IMR-90 (cell line): Measurements from ENCODE around the gene PIAS2. TPM values are rescaled to one million over a fixed set of nuclear protein-coding genes. Genes with fewer than 3 reads are reported as not detected.

Source experiments
- ATAC-seq: fragments of 200-7000 bp; cut with Tn5 transposase; 2 replicates; pipeline ENCODE4 v1.9.1; 2020; ENCODE audit warnings: low read depth, mild to moderate bottlenecking, moderate library complexity
- BruUV-seq: library from RNA; stranded (reverse); fragments of 400-500 nt; replicated peaks from 2 replicates; lab custom pipeline; 2021; lab: Mats Ljungman, UMichigan
- CTCF ChIA-PET: fragments of 300-600 bp; formaldehyde crosslinking; extraction: SDS; loops from one replicate; lab custom pipeline; 2021; ENCODE audit warnings: antibody characterized with exemption; lab: Yijun Ruan, JAX
- POLR2A ChIA-PET: fragments of 300-600 bp; sonication (Branson Sonifier 250); formaldehyde crosslinking; loops from one replicate; lab custom pipeline; 2022; ENCODE audit warnings: antibody characterized with exemption; ENCODE audit not compliant: unreplicated experiment; lab: Charles Lee
- DNase-seq: peaks from one replicate; pipeline ENCODE4 v3.0.0; 2013
- H2AFZ ChIP-seq: replicated peaks from 2 replicates; pipeline ENCODE3; 2013; ENCODE audit warnings: low read length, mild to moderate bottlenecking; ENCODE audit not compliant: poor library complexity
- H2AK5ac ChIP-seq: 2 replicates; pipeline ENCODE4 v1.6.1; 2013; ENCODE audit warnings: low read depth, low read length, inconsistent platforms
- H2AK9ac ChIP-seq: replicated peaks from 2 replicates; pipeline ENCODE3; 2013; ENCODE audit warnings: mild to moderate bottlenecking, low read depth, low read length, moderate library complexity; ENCODE audit not compliant: poor library complexity
- H2BK120ac ChIP-seq: 2 replicates; pipeline ENCODE4 v1.6.1; 2013; ENCODE audit warnings: low read depth, low read length, inconsistent platforms
- H2BK15ac ChIP-seq: 3 replicates; pipeline ENCODE4 v1.6.1; 2013; ENCODE audit warnings: low read depth, low read length, inconsistent platforms
- H2BK20ac ChIP-seq: 2 replicates; pipeline ENCODE4 v1.6.1; 2013; ENCODE audit warnings: low read depth, mild to moderate bottlenecking, inconsistent platforms, low read length, moderate library complexity
- H2BK5ac ChIP-seq: 2 replicates; pipeline ENCODE4 v1.6.1; 2013; ENCODE audit warnings: mild to moderate bottlenecking, low read depth, low read length, inconsistent platforms; ENCODE audit not compliant: poor library complexity, severe bottlenecking
- H3K14ac ChIP-seq: replicated peaks from 2 replicates; pipeline ENCODE4 v1.6.1; 2013; ENCODE audit warnings: low read depth, low read length, inconsistent platforms
- H3K18ac ChIP-seq: 2 replicates; pipeline ENCODE4 v1.6.1; 2013; ENCODE audit warnings: low read depth, low read length, control low read depth
- H3K23ac ChIP-seq: 2 replicates; pipeline ENCODE4 v1.6.1; 2013; ENCODE audit warnings: low read depth, low read length, inconsistent platforms
- H3K27ac ChIP-seq: 2 replicates; pipeline ENCODE4 v1.5.1; 2013; ENCODE audit warnings: mild to moderate bottlenecking, control low read depth, low read length; ENCODE audit not compliant: insufficient read depth
- H3K27me3 ChIP-seq: 2 replicates; pipeline ENCODE4 v1.6.1; 2013; ENCODE audit warnings: low read length; ENCODE audit not compliant: control insufficient read depth, insufficient read depth
- H3K36me3 ChIP-seq: 2 replicates; pipeline ENCODE4 v1.6.1; 2013; ENCODE audit warnings: low read length, mixed read lengths; ENCODE audit not compliant: control insufficient read depth, insufficient read depth
- H3K4ac ChIP-seq: 2 replicates; pipeline ENCODE4 v1.6.1; 2013; ENCODE audit warnings: low read depth, low read length, inconsistent platforms
- H3K4me1 ChIP-seq: 2 replicates; pipeline ENCODE4 v1.6.1; 2013; ENCODE audit warnings: low read length, mixed read lengths; ENCODE audit not compliant: control insufficient read depth, insufficient read depth
- H3K4me2 ChIP-seq: 2 replicates; pipeline ENCODE4 v1.6.1; 2013; ENCODE audit warnings: low read depth, mild to moderate bottlenecking, control low read depth, low read length, moderate library complexity
- H3K4me3 ChIP-seq: 2 replicates; pipeline ENCODE4 v1.5.1; 2013; ENCODE audit warnings: low read depth, mild to moderate bottlenecking, control low read depth, low read length, moderate library complexity; ENCODE audit not compliant: insufficient read depth
- H3K56ac ChIP-seq: 2 replicates; pipeline ENCODE4 v1.6.1; 2013; ENCODE audit warnings: low read length, inconsistent platforms; ENCODE audit not compliant: insufficient read depth; ENCODE audit errors: extremely low read depth
- H3K79me1 ChIP-seq, 2 experiments: 2 replicates each; pipeline ENCODE4 v1.6.1; 2013; ENCODE audit warnings: low read length in 2 of 2, inconsistent platforms in 1 of 2, low read depth in 1 of 2
- H3K9ac ChIP-seq: 2 replicates; pipeline ENCODE4 v1.6.1; 2013; ENCODE audit warnings: low read depth, low read length, control low read depth
- H3K9me1 ChIP-seq: 2 replicates; pipeline ENCODE4 v1.6.1; 2013; ENCODE audit warnings: low read length, inconsistent platforms; ENCODE audit not compliant: insufficient read depth
- H3K9me3 ChIP-seq: 2 replicates; pipeline ENCODE4 v1.6.1; 2013; ENCODE audit warnings: low read length; ENCODE audit not compliant: control insufficient read depth, insufficient read depth
- H4K20me1 ChIP-seq: 2 replicates; pipeline ENCODE4 v1.6.1; 2013; ENCODE audit warnings: low read length, inconsistent platforms; ENCODE audit not compliant: insufficient read depth
- H4K5ac ChIP-seq: 2 replicates; pipeline ENCODE4 v1.6.1; 2013; ENCODE audit warnings: mild to moderate bottlenecking, low read depth, low read length, control low read depth
- H4K8ac ChIP-seq, 2 experiments: 2 replicates each; pipeline ENCODE4 v1.6.1; 2013; ENCODE audit warnings: low read depth in 2 of 2, low read length in 2 of 2, control low read depth in 1 of 2, inconsistent platforms in 1 of 2
- H4K91ac ChIP-seq: 2 replicates; pipeline ENCODE4 v1.6.1; 2013; ENCODE audit warnings: low read depth, low read length, inconsistent platforms; ENCODE audit not compliant: insufficient read depth
- CEBPB ChIP-seq: IDR thresholded peaks from 2 replicates; pipeline ENCODE4 v1.6.1; 2012; ENCODE audit warnings: low read depth, low read length, improper control_type of control experiment
- MAFK ChIP-seq: IDR thresholded peaks from 2 replicates; pipeline ENCODE4 v1.6.1; 2012; ENCODE audit warnings: low read depth, low read length, improper control_type of control experiment
- dilution Hi-C: fragments of 300-500 bp; cut with HindIII; formaldehyde crosslinking; loops from one replicate; pipeline ENCODE4 v1.14.3; 2018; ENCODE audit warnings: low sequenced_read_pairs; ENCODE audit not compliant: unreplicated experiment
- in situ Hi-C: fragments of 300-500 bp; cut with MboI; formaldehyde crosslinking; loops from 3 replicates; pipeline ENCODE4 v1.14.3; 2019; ENCODE audit warnings: low sequenced_read_pairs, inconsistent platforms, mixed read lengths
- intact Hi-C: fragments of 100-400 bp; cut with micrococcal nuclease; formaldehyde crosslinking; loops from 2 replicates; pipeline ENCODE4 v1.10.0; 2022
- polyA plus RNA-seq, 3 experiments: library from polyadenylated mRNA; depleted of rRNA; stranded (reverse); fragments of >200 nt; gene quantifications; 2 replicates each; pipeline ENCODE4 v1.2.3, GENCODE V29; 2012; ENCODE audit warnings: low replicate concordance in 1 of 3
- total RNA-seq: library from RNA; depleted of rRNA; stranded (reverse); fragments of >200 nt; gene quantifications from 2 replicates; pipeline ENCODE4 v1.2.3, GENCODE V29; 2012

The PIAS2 gene
- total and polyA plus RNA-seq, 2 of the 4 experiments (the other 2 are of a cell fraction): 15.1 to 28.9 TPM

DNA sequence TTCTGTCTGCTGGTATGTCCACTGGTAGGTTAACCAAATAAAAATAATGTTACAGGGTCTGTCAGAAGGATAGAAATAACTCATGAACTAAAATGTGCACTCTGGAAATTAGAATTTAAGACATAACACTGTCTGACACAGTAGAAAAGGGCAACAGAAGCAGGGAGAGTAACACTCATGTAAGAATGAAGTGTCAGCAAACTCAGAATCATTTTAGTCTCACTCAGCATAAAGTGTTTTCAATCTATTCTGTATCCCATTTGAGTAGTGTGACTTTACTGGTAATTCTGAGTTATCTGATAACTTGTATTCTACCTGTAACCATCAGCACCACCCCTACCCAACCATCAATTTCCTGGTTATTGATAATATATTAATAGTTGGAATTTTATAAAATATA, 68.3 kb downstream of the PIAS2 start:
- no peak for ATAC-seq

More for the DNA sequence above, 68.3 kb downstream of the PIAS2 start:
- POLR2A ChIA-PET: interaction anchor here (0.6 kb wide), 1 partner anchor 29 kb away, joined by 3 read pairs; no protein-coding TSS in a partner anchor
- BruUV-seq: no TSS peak
- Histone ChIP-seq H3K4me2 (no peak overlapping the region), H2BK15ac (no peak overlapping the region), H3K27ac (no peak overlapping the region), H2BK20ac (no peak overlapping the region), H3K79me1 (peaks cover 0 to 4% of the 10 kb centered on the region in 2 experiments; a peak in 2 of 4 replicates), H3K9me1 (no peaks in the 10 kb centered on the region), H3K4me1 (no peaks in the 10 kb centered on the region), H2BK5ac (no peak overlapping the region), H2BK120ac (no peak overlapping the region), H3K4me3 (no peak overlapping the region), H4K8ac (no peak overlapping the region), H3K56ac (no peak overlapping the region), H4K91ac (no peak overlapping the region), H2AK9ac (no peak overlapping the region), H3K9ac (no peak overlapping the region), H3K36me3 (peaks cover 3% of the 10 kb centered on the region), H3K14ac (no peak overlapping the region), H2AFZ (no peak overlapping the region), H3K18ac (no peak overlapping the region), H4K20me1 (no peaks in the 10 kb centered on the region), H3K27me3 (no peaks in the 10 kb centered on the region), H3K9me3 (no peaks in the 10 kb centered on the region), H3K23ac (no peak overlapping the region), H2AK5ac (no peak overlapping the region), H4K5ac (no peak overlapping the region), H3K4ac (no peak overlapping the region)
- intact Hi-C loops (loop anchor here (2.0 kb wide), 1 partner anchor 14 kb away; no protein-coding TSS in a partner anchor), dilution Hi-C loops (no loop called here), in situ Hi-C loops (no loop called here)
- DNase-seq: no peak
- CTCF ChIA-PET: interaction anchor here (0.6 kb wide), 1 partner anchor 8 kb away, joined by 3 read pairs; no protein-coding TSS in a partner anchor
- TF ChIP-seq MAFK (peak; percentile 60; the same call in 1 of the 2 replicates), CEBPB (no peak)
